ENCODE data around the gene GTSF1L. TPM values are rescaled to one million over a fixed set of nuclear protein-coding genes. Genes with fewer than 3 reads are reported as not detected.

Gene GTSF1L
- total RNA-seq, 1 donor from 2014 or later = not detected

GRCh38 chr20:43690943-43691598 is 35.7 kb downstream of the GTSF1L start:
- Histone ChIP-seq H3K9me3 (no peaks in the 10 kb centered on the region), H3K27me3 (no peaks in the 10 kb centered on the region), H3K4me3 (no peak overlapping the region), H3K36me3 (no peaks in the 10 kb centered on the region), H3K4me1 (no peaks in the 10 kb centered on the region), H3K27ac (no peak overlapping the region)
- DNase-seq (ENCODE audit: low spot score in 2 of 2) = no peak
- TF ChIP-seq, protein P1, sequence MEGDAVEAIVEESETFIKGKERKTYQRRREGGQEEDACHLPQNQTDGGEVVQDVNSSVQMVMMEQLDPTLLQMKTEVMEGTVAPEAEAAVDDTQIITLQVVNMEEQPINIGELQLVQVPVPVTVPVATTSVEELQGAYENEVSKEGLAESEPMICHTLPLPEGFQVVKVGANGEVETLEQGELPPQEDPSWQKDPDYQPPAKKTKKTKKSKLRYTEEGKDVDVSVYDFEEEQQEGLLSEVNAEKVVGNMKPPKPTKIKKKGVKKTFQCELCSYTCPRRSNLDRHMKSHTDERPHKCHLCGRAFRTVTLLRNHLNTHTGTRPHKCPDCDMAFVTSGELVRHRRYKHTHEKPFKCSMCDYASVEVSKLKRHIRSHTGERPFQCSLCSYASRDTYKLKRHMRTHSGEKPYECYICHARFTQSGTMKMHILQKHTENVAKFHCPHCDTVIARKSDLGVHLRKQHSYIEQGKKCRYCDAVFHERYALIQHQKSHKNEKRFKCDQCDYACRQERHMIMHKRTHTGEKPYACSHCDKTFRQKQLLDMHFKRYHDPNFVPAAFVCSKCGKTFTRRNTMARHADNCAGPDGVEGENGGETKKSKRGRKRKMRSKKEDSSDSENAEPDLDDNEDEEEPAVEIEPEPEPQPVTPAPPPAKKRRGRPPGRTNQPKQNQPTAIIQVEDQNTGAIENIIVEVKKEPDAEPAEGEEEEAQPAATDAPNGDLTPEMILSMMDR (IDR thresholded peaks at IDR 0.05) = no peak
- intact Hi-C loops (cut with DNase I) = no loop called here

DNA sequence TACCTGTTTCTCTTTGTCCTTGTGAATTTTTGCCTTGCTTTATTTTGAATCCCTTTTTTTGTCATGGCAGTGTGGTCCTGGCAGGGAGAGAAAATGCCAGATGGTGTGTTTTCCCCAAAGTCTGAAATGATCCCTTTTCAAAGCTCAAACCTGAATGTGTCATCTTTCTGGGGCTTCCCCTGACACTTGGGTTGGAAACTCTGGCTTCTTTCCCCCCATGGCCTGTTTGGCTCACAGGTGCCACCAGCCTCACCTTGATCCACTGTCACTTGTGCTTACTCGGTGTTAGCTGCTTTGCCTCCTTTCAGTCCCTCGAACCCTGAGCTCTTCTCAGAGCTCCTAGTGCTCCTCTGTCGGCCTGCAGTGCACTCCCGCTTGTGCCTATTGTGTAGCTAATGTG is 37.6 kb downstream of the GTSF1L start:
- intact Hi-C loops (cut with DNase I) = no loop called here
- Histone ChIP-seq H3K36me3 (no peaks in the 10 kb centered on the region), H3K27ac (no peak overlapping the region), H3K9me3 (no peaks in the 10 kb centered on the region), H3K4me1 (no peaks in the 10 kb centered on the region), H3K27me3 (no peaks in the 10 kb centered on the region), H3K4me3 (no peak overlapping the region)
- no peak for DNase-seq (ENCODE audit: low spot score in 2 of 2)
- TF ChIP-seq, protein P1 (IDR thresholded peaks at IDR 0.05) = no peak

DNA sequence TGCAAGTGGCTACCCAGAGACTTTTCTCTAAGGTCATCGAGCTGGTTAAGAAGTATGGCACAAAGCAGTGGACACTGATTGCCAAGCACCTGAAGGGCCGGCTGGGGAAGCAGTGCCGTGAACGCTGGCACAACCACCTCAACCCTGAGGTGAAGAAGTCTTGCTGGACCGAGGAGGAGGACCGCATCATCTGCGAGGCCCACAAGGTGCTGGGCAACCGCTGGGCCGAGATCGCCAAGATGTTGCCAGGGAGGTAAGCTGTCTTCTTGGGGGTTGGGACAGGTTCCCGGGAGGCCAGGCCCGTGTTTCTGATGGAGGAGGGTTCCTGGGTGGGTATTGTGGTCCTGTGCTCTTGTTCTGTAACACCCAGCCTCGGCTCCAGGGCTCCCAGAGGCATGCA is 40.0 kb downstream of the GTSF1L start:
- no peak for DNase-seq (ENCODE audit: low spot score in 2 of 2)
- H3K9me3 ChIP-seq = no peaks in the 10 kb centered on the region
- no peaks in the 10 kb centered on the region for H3K27me3 ChIP-seq
- no peaks in the 10 kb centered on the region for H3K4me1 ChIP-seq
- no peak overlapping the region for H3K27ac ChIP-seq
- TF ChIP-seq, protein P1 (IDR thresholded peaks at IDR 0.05) = no peak
- no peaks in the 10 kb centered on the region for H3K36me3 ChIP-seq
- no peak overlapping the region for H3K4me3 ChIP-seq
- intact Hi-C loops (cut with DNase I) = no loop called here

GRCh38 chr20:43682446-43682845 is 44.4 kb downstream of the GTSF1L start:
- Histone ChIP-seq H3K4me1 (no peaks in the 10 kb centered on the region), H3K36me3 (no peaks in the 10 kb centered on the region), H3K27me3 (no peaks in the 10 kb centered on the region), H3K9me3 (no peaks in the 10 kb centered on the region), H3K27ac (no peak overlapping the region), H3K4me3 (no peak overlapping the region)
- intact Hi-C loops (cut with DNase I) = no loop called here
- no peak for DNase-seq (ENCODE audit: low spot score in 2 of 2)
- TF ChIP-seq, protein P1 (IDR thresholded peaks at IDR 0.05) = no peak

GRCh38 chr20:43681991-43682410 is 44.8 kb downstream of the GTSF1L start:
- TF ChIP-seq, protein P1 (IDR thresholded peaks at IDR 0.05) = no peak
- no peak overlapping the region for H3K4me3 ChIP-seq
- intact Hi-C loops (cut with DNase I) = no loop called here
- no peaks in the 10 kb centered on the region for H3K9me3 ChIP-seq
- DNase-seq (ENCODE audit: low spot score in 2 of 2) = no peak
- no peak overlapping the region for H3K27ac ChIP-seq
- no peaks in the 10 kb centered on the region for H3K27me3 ChIP-seq
- H3K4me1 ChIP-seq = no peaks in the 10 kb centered on the region
- H3K36me3 ChIP-seq = no peaks in the 10 kb centered on the region

Data from ascending aorta (tissue), 2 donors.